ENCODE measurements around the gene LPIN3. TPM values are rescaled to one million over a fixed set of nuclear protein-coding genes. Genes with fewer than 3 reads are reported as not detected.

Gene LPIN3
- total RNA-seq, 1 experiment from 2014 or later, result 27.9 TPM

GRCh38 chr20:41330343-41330720 is 10.3 kb upstream of the LPIN3 start:
- H3K79me2 ChIP-seq (ENCODE audit: low read length), result no peaks in the 10 kb centered on the region
- no peak overlapping the region for H3K9ac ChIP-seq (ENCODE audit: low read length)
- TF ChIP-seq EZH2 (IDR thresholded peaks at IDR 0.05; ENCODE audit: low read length, unreplicated experiment), result no peak
- no peak for TF ChIP-seq EZH2phosphoT487 (IDR thresholded peaks at IDR 0.05; ENCODE audit: borderline replicate concordance, low read length)
- no peak for TF ChIP-seq CTCF (conservative IDR thresholded peaks at IDR 0.05; ENCODE audit: low read depth, low read length)
- H4K20me1 ChIP-seq (ENCODE audit: low read length), result no peaks in the 10 kb centered on the region
- no peak overlapping the region; the same call in 1 of the 2 replicates for H3K27ac ChIP-seq (ENCODE audit: low read length)
- no peak overlapping the region for H3K4me3 ChIP-seq (ENCODE audit: low read length)
- CTCF ChIA-PET, result interaction anchor here (1.4 kb wide), 1 partner anchor 10 kb away, joined by 16 read pairs; the partner anchor contains the start of gene LPIN3
- DNase-seq, result no peak
- H3K9me2 ChIP-seq (replicated peaks; ENCODE audit: low read length), result no peaks in the 10 kb centered on the region
- BruUV-seq (replicated peaks), result no TSS peak
- H3K4me2 ChIP-seq (ENCODE audit: low read length), result no peak overlapping the region
- no peak overlapping the region for H2AFZ ChIP-seq (ENCODE audit: low read length)
- no peaks in the 10 kb centered on the region for H3F3A ChIP-seq (ENCODE audit: low read length, unreplicated experiment)
- no peak for ATAC-seq
- H3K9me3 ChIP-seq (ENCODE audit: low read length), result no peaks in the 10 kb centered on the region
- H3K27me3 ChIP-seq (ENCODE audit: low read length), result no peaks in the 10 kb centered on the region
- intact Hi-C loops (cut with micrococcal nuclease), result no loop called here
- no peaks in the 10 kb centered on the region for H3K36me3 ChIP-seq (ENCODE audit: low read depth, low read length)
- POLR2A ChIA-PET (ENCODE audit: unreplicated experiment), result no interaction called here
- H3K4me1 ChIP-seq (ENCODE audit: insufficient read depth, low read length), result peaks cover 16% of the 10 kb centered on the region

DNA sequence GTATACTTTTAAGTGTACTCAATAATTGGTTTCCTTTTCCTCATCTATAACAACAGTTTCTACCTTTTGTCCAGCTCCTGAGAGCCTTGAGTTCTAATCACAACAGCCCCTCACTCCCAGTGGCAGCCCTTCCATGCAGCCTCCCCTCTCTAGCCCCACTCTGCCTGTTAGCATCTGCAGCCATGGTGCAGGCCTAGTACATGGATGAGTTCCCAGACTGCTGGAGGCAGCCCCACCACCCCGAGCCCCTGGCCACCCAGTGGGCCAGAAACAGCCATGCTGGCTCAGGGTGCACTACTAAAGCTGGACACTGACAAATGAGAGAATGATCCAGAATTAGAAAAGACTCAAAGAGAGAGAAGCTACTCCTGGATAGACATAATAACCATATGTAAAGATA is 9.7 kb upstream of the LPIN3 start:
- TF ChIP-seq CTCF (conservative IDR thresholded peaks at IDR 0.05; ENCODE audit: low read depth, low read length) (no peak), EZH2 (IDR thresholded peaks at IDR 0.05; ENCODE audit: low read length, unreplicated experiment) (no peak), EZH2phosphoT487 (IDR thresholded peaks at IDR 0.05; ENCODE audit: borderline replicate concordance, low read length) (no peak)
- Histone ChIP-seq H3K9ac (ENCODE audit: low read length) (no peak overlapping the region), H3F3A (ENCODE audit: low read length, unreplicated experiment) (no peaks in the 10 kb centered on the region), H3K9me3 (ENCODE audit: low read length) (no peaks in the 10 kb centered on the region), H3K4me1 (ENCODE audit: insufficient read depth, low read length) (peaks cover 16% of the 10 kb centered on the region), H3K27me3 (ENCODE audit: low read length) (no peaks in the 10 kb centered on the region), H3K4me2 (ENCODE audit: low read length) (no peak overlapping the region), H3K79me2 (ENCODE audit: low read length) (no peaks in the 10 kb centered on the region), H3K27ac (ENCODE audit: low read length) (no peak overlapping the region), H3K9me2 (replicated peaks; ENCODE audit: low read length) (no peaks in the 10 kb centered on the region), H4K20me1 (ENCODE audit: low read length) (no peaks in the 10 kb centered on the region), H3K36me3 (ENCODE audit: low read depth, low read length) (no peaks in the 10 kb centered on the region), H2AFZ (ENCODE audit: low read length) (no peak overlapping the region), H3K4me3 (ENCODE audit: low read length) (no peak overlapping the region)
- BruUV-seq (replicated peaks), result no TSS peak
- intact Hi-C loops (cut with micrococcal nuclease), result no loop called here
- no peak for DNase-seq
- no peak for ATAC-seq
- CTCF ChIA-PET, result interaction anchor here (0.6 kb wide), 1 partner anchor 13 kb away, joined by 10 read pairs; no protein-coding TSS in a partner anchor
- POLR2A ChIA-PET (ENCODE audit: unreplicated experiment), result no interaction called here

- no peaks in the 10 kb centered on the region for H3K79me2 ChIP-seq (ENCODE audit: low read length)
- no peak overlapping the region for H3K4me2 ChIP-seq (ENCODE audit: low read length)
- H2AFZ ChIP-seq (ENCODE audit: low read length), result no peak overlapping the region
- no peaks in the 10 kb centered on the region for H4K20me1 ChIP-seq (ENCODE audit: low read length)
- no peaks in the 10 kb centered on the region for H3K27me3 ChIP-seq (ENCODE audit: low read length)
- H3K4me3 ChIP-seq (ENCODE audit: low read length), result no peak overlapping the region
- DNase-seq, result no peak
- H3K9me2 ChIP-seq (replicated peaks; ENCODE audit: low read length), result no peaks in the 10 kb centered on the region
- BruUV-seq (replicated peaks), result no TSS peak
- no peaks in the 10 kb centered on the region for H3K36me3 ChIP-seq (ENCODE audit: low read depth, low read length)
- H3K9ac ChIP-seq (ENCODE audit: low read length), result no peak overlapping the region
- ChIA-PET POLR2A (ENCODE audit: unreplicated experiment) (no interaction called here), CTCF (no interaction called here)
- intact Hi-C loops (cut with micrococcal nuclease), result no loop called here
- no peak for TF ChIP-seq EZH2 (IDR thresholded peaks at IDR 0.05; ENCODE audit: low read length, unreplicated experiment)
- H3K4me1 ChIP-seq (ENCODE audit: insufficient read depth, low read length), result peaks cover 16% of the 10 kb centered on the region
- no peaks in the 10 kb centered on the region for H3K9me3 ChIP-seq (ENCODE audit: low read length)
- no peaks in the 10 kb centered on the region for H3F3A ChIP-seq (ENCODE audit: low read length, unreplicated experiment)
- H3K27ac ChIP-seq (ENCODE audit: low read length), result no peak overlapping the region
- ATAC-seq, result no peak
Measured at GRCh38 chr20:41331731-41332130, 8.9 kb upstream of the LPIN3 start.

Measured in PC-3 (cell line).